GM19035 (cell line): Measurements from ENCODE around the gene ATXN1.
"Not testable (repeated sequence)": the region's sequence is repeated elsewhere in the genome, so short reads cannot be mapped to it uniquely, and the experiment has no call there.

ENCODE experiments used
- ATAC-seq: cut with Tn5 transposase; IDR thresholded peaks from one replicate; pipeline ENCODE4 v1.9.1; 2021; ENCODE audit not compliant: unreplicated experiment

Gene ATXN1

DNA sequence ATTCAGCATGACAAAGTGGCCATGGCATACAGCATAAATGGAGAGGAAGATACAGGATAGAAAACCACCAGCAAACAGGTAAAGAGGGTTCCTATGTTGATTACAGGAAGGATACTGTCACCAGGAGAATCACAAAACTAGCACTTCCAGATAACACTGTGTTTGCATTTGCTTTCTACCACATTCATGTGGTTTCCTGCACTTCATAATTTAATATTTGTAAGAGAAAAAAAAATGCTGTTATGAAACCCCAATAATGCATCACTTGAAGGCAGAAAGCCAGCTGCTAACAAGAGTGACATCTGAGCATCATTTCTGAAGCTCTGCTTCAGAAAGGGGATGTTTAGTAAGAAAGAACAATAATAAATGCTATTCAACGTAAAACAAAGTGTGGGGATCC is 106.6 kb downstream of the ATXN1 start:
- no peak for ATAC-seq

DNA sequence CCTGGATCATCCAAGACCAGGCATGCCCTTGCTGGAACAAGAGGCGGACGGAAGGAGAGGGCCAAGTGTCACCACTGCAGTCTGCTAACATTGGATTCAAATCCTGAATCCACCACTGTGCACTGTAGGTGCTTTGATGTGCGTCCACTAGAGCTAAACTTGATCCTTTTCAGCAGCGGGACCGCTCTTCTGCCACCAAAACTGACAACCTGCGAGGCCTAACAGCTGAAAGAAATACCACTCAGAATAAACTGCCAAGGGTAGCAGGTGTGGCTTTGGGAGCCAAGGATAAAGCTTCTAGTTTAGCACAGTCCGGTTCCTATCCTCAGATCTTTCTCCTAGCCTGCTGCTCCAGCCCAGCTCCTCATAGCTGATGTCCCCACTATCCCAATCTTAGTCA is 108.0 kb downstream of the ATXN1 start:
- ATAC-seq, result no peak

DNA sequence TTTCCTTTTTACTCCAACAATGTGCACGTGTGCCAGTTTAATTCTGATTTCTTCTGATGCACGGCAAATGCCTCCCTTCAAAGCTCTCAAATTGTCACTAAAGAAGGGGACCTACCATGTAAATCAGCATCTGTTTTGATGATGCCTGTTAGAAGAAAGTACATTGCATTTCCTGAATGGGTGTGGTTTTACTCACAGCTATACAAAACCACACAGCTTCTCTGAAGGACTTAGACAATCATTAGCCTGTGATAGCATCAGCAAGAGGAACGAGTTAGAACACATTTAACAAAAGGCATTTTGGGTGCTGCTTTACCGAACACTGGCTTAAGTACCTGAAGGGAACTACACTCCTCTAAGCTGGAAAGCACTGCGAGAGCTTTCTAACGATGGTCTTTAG is 109.4 kb downstream of the ATXN1 start:
- peak; percentile 59 for ATAC-seq

DNA sequence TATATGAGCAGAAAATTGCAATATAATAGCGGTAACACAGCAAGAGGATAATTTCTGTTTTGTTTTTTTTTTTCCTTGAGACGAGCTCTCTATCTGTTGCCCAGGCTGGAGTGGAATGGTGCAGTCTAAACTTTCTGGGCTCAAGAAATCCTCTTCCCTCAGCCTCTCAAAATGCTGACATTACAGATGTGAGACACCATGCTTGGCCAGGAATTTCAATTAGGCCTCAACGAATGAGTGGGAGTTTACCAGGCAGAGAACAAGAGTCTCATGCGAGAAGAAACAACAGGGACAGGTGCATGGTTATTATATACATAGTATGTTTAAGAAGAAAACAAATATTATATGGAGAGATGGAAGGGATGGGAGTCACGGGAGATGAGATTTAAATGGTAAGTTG is 111.4 kb downstream of the ATXN1 start:
- ATAC-seq, result no peak

DNA sequence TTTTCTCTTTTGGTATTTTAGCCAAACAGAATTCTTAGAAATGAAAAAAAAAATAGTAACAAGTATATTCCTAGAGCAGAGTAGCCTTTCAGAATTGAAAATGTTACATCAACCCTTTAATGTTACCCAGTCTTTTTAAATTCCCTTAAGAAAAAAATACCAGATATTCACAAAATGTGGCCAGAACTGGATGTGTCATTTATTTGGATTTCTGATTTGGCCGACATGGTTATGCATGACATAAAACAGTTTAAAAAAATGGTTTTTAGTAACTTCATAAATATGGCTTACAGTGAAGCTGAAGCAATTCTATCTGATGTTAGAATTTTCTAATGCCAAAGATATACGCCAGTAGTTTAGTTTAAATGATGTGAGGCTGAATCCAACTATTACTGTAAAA is 112.0 kb downstream of the ATXN1 start:
- ATAC-seq, result no peak

DNA sequence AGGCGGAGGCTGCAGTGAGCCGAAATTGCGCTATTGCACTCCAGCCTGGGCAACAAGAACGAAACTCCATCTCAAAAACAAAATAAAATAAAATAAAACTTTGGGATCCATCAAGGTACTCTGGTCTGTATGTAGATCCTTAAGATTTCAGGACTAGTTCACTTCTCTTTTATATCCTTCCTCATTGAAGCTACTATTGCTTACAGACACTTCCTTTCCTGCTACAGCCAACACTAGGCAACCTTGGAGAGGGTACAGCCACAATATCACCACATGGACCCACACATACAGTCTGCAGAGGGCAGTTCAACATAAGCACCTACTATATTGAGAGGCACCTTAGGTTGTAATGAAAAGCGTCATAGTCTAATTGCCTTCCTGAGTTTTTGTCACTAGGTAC is 113.3 kb downstream of the ATXN1 start:
- no peak for ATAC-seq

DNA sequence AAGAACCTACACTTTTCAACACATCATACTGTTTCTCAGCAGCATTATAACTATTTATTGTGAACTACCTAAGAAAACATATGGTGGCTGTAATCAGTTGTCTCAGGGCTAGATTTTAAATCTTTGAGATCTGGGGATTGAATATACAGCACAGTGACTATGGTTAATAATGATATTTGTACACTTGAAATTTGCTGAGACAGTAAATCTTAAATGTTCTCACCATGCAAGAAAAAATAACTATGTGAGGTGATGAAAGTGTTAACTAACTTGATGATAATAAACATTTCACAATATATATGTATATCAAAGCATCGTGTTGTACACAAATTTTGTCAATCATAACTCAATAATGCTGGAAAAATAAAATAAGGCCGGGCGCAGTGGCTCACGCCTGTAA is 113.8 kb downstream of the ATXN1 start:
- ATAC-seq, result no peak

DNA sequence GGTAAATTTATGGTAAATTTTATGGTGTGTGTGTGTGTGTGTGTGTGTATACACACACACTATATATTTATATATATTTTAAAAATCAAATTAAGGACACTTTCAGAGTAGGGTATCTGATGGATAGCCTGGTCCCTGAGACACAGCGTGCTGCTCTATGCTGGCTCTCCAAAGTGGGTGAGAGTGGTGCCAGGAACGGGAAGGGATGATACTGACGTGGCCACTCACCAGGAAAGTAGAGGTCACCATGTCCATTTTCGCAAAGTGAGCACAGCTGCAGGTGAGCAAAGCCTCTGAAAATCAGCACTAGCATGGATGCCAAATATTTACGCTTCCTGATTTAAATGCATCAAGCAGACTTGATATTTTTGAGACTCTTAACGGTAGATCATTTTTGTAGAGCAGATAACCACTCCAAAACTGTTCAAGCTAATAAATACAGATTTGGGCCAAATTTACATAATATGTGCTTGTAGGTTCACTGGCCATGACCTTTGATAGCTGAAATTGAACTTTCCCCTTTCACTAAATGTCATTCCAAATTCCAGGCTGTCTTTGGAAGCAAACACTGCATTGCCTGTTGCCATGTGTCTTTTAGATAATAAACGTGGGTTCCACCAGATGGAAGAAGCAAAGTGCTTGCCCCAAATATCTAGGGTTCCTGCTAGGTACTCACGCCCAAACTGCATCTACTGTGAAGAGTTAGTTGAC is 116.6 kb downstream of the ATXN1 start:
- no peak for ATAC-seq

DNA sequence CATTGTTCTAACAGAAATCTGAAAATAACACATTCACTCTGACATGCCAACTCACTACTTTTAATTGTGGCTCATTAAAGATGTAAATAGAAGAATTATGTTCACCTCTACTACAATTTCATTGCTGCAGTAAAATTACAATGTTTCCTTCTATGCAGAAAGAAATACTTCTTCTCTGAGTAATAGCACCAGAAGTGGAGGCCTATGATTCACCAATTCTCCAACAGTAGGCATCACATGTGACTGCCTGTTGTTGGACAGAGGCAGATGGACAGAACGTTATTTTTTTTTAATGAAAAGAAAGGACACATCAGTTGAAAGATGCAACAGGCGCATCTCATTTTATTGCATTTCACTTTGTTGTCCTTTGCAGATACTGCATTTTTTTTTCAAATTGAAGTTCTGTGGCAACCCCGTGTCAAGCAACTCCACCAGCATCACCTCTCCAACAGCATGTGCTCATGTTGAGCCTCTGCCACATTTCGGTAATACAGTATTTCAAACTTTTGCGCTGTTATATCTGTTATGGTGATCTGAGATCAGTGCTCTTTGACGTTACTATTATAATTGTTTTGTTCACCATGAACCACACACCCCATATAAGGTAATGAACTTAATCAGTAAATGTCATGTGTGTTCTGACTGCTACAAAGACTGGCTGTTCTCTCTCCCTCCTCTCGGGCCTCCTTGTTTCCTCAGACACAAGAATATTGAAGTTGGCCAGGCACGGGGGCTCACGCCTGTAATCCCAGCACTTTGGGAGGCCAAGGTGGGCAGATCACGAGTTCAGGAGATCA is 121.4 kb downstream of the ATXN1 start:
- ATAC-seq, result no peak

DNA sequence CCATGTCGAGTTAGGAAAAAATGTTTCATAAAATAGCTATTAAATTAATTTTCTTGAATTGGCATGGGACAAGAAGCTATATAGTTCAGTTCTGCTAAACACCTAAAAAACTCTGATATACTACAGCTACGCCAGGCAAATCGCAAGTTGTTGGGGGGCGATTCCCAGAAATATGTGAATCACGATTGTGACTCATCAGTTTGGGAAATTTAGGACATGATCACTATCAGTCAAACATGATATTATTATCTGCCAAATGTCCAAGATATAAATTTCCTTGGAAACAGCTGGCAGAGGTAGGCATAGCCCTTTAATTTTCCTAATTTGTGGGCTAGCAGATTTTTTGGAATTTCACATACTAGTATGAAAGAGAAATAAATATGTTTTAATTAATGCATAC is 123.6 kb downstream of the ATXN1 start:
- no peak for ATAC-seq

DNA sequence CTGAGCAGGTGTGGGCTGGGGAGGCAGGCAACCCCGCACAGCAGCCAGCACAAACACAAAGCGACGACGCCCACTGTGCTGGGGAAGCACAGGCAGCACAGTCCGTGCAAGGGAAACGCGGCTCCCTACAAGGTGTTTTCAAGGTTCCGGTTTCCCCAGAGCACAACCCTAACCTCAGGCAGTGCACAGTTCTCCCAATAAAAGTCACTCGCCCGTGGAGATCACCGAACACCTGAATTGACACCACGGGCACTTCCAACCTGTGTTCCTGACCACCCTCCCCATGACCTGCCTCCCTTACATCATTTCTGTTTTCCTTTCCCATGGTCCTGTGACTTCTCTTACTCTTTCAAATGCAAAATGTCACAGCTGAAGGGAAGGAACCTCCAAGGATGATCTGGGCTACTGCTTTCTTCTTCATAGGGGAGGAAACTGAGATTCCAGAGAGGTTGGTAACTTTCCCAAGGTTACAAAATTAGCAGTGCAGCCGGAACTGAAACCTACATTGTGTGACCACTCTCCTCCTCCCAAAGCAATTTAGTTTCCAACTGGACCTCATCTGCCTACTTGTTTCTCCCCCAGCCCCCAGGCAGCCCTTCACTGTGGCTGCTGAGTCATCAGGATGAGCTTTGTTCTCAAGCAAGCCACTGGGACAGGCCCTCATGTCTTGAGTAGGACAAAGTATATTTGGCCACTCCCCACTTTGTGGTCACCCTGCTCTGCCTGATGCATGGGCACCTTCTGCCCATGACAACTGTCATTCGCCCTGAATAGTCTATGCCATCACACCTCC is 125.3 kb downstream of the ATXN1 start:
- ATAC-seq, result peak; percentile 38

DNA sequence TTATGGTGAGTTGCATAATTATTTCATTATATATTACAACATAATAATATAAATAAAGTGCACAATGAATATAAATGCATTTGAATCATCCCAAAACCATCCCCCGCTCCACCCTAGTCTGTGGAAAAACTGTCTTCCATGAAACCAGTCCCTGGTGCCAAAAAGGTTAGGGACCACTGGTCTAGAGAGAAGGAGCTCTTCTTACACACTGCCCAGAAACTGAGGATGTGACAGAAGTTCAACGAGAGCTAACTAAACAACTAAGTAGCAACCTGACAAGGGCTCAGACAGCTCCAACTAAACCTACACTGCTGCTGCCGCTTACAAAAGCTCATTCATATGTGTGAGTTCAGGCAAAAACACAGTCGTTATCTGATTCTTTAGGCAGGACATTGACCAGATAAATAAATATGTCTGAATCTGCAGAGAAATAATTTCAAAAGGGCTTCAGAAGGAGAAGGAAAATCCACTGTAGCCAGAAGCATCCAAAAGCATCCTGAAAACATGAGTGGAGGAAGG is 125.9 kb downstream of the ATXN1 start:
- ATAC-seq, result no peak

DNA sequence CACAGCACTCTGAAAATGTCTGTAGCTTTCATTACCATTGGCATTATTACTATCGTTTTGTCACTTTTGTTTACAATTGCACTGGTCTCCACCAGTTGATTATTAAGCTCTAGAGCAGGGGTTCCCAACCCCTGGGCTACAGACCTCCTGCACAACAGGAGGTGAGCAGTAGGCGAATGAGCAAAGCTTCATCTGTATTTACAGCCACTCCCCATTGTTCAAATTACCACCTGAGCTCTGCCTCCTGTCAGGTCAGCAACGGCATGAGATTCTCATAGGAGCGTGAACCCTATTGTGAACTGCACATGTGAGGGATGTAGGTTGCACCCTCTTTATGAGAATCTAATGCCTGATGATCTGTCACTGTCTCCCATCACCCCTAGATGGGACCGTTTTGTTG is 126.4 kb downstream of the ATXN1 start:
- no peak for ATAC-seq

DNA sequence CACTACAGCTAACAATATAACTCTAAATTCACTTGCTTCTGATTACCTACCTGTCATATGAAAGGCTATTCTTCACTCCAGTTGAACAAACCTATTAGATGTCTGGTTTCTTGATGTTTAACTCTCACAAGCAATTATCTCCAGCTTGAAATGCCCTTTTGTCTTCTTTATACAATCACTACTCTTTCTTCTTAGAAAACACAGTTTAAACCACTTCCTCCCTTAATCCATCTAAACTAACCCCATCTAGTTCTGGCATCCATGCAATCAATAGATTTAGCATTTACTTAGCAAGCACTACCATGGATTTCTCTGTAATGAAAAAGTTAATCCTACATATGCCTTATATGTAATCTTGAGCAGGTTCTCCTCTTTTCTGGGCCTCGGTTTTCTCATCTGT is 127.3 kb downstream of the ATXN1 start:
- no peak for ATAC-seq

DNA sequence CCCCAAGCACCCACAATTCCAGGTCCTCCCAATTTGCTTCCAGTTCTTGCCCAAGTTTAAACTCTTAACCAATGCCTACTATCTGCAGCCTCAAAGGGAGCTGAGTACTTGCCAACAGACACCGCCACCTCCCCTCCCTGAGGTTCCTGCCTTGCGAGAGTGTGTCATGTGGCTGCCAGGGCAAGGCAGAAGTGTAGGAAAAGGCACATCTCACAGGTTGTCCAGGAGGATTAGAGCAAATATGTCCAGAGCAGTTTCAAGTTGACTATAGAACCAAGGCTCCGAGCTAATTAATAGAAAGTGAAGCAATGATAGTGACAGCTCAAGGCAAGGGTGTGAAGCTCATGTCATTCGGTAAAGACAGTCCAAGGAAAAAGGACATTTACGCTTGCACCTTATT is 127.8 kb downstream of the ATXN1 start:
- no peak for ATAC-seq

DNA sequence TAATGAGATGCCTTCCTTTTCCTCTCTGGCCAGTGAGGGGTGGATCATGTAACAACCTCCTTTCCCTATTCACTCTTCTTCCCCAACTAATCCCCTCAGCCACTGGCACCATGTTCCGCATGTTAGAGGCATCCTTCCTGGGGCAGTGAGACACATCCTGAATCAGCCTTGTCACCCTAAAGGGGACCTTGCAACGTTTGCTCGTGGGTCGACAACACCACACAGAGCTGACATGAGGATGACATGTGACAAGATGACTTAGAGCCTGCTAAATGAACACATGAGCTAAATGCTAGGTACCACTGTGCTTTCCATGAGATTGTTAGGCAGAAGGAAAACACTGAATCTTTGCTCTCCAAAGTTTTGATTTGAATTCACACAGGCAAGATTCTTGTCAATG is 129.2 kb downstream of the ATXN1 start:
- ATAC-seq, result no peak

DNA sequence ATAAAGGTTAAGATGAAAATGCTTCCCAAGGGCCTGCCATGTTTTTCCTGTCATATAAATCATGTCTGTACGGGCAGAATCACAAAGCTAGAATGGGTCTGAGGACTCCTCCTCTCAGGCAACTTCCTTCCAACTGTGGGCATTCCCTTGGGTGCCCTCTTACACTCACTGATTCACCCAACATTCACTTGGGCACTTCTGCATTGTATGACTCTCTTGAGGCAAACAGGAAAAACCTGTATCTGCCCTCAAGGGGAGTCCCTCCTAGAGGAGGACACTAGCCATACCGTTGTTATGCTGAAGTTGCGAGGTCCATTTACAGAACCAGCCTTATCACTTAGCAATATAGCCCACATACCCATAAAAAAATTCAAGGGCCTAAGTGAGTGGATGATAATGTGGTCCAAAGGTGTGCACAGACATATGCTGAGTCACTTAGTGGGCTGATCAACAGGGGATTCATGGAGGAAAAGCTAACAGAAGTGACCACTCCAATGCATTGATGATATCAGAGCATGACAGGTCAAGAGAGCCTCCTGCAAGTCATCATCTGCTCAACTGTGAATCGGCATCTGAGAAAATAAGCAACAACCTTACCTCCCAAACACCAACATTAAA is 131.1 kb downstream of the ATXN1 start:
- ATAC-seq, result no peak

DNA sequence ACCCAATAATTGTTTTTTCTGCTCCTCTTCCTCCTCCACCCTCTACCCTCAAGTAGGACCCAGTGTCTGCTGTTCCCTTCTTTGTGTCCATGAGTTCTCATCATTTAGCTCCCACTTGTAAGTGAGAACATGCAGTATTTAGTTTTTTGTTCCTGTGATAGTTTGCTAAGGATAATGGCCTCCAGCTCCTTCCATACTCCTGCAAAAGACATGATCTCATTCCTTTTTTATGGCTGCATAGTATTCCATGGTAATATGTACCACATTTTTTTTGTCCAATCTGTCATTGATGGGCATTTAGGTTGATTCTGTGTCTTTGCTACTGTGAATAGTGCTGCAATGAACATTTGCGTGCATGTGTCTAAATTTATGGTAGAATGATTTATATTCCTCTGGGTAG is 132.7 kb downstream of the ATXN1 start:
- not testable (repeated sequence) for ATAC-seq

DNA sequence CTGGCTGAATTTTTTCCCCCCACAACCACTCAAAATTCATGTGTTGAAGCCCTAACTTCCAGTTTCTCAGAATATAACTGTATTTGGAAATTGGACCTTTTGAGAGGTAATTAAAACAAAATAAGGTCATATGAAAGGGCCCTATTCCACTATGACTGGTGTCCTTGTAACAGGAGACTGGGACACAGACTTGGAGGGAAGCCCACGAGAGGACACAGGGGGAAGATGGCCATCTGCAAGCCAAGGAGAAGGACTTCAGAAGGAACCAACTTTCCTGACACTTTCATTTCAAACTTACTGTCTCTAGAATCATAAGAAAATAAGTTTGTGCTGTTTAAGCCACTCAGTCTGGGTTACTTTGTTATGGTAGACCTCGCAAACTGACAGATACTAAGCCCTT is 134.6 kb downstream of the ATXN1 start:
- no peak for ATAC-seq

DNA sequence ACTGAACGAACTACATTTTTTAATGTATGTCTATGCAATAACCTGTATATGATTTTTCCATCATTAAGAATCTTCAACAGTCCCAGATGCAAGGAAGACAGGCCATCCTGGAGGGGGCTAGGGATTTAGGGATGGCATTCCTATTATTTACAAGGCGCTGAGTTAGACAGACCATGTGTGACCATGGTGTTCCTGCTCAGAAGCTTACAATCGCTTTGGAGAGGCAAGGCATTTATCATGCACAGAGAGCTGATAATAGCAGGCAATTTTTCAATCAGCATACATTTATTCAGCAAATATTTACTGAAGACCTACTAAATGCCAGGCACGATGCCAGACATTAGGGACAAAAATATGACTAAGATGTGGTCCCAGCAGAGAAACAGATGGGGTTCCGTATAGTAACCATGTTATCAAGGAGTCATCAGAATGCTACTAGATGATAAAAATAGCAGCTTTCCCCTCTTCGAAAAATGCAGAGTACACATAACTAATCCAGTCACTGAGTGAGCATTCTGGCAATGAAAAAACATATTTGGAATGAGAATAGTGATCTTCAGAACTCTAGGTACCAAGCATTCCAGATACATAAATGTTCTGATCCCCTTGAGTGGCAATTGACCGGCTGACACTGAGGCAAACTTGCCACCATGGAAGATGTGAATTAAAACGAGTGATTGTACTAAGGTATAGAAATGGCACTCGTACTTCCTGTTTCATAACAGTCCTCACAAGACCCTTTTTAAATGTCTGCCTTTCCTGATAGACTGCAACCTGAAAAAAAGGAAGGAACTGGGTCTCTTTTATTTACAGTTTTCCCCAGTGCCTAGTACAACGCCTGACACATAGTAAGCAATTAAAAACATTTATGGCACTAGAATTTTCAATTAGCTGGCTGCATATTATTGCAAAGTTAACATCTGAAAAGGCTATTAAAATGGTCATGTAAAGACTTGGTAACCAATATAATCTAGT is 135.7 kb downstream of the ATXN1 start:
- no peak for ATAC-seq
